Skeletal muscle satellite cell (primary cell): ENCODE measurements around the gene CD3G.

Experiments
- H3K27me3 ChIP-seq: 2 replicates; pipeline ENCODE4 v1.7.0; 2013; ENCODE audit warnings: low read length; ENCODE audit not compliant: control insufficient read depth, insufficient read depth
- H3K36me3 ChIP-seq: 2 replicates; pipeline ENCODE4 v1.7.0; 2013; ENCODE audit warnings: mild to moderate bottlenecking, control low read depth, low read length; ENCODE audit not compliant: insufficient read depth
- H3K4me1 ChIP-seq: 2 replicates; pipeline ENCODE4 v1.7.0; 2013; ENCODE audit warnings: low read length; ENCODE audit not compliant: control insufficient read depth, insufficient read depth
- H3K4me2 ChIP-seq: 2 replicates; pipeline ENCODE4 v1.7.0; 2013; ENCODE audit warnings: mild to moderate bottlenecking, low read length
- H3K4me3 ChIP-seq: 2 replicates; pipeline ENCODE4 v1.7.0; 2013; ENCODE audit warnings: low read length
- H3K9ac ChIP-seq: 2 replicates; pipeline ENCODE4 v1.7.0; 2013; ENCODE audit warnings: mild to moderate bottlenecking, low read depth, low read length, moderate library complexity
- H3K9me3 ChIP-seq: replicated peaks from 2 replicates; pipeline ENCODE4 v1.7.0; 2013; ENCODE audit warnings: mild to moderate bottlenecking, control low read depth, low read length

CD3G gene

GRCh38 chr11:118334745-118335144, 9.4 kb upstream of the CD3G start:
- peaks cover 10% of the 10 kb centered on the region for H3K27me3 ChIP-seq
- H3K9ac ChIP-seq = no peak overlapping the region
- no peaks in the 10 kb centered on the region for H3K9me3 ChIP-seq
- no peak overlapping the region for H3K4me2 ChIP-seq
- H3K4me1 ChIP-seq = no peaks in the 10 kb centered on the region
- no peaks in the 10 kb centered on the region for H3K36me3 ChIP-seq
- H3K4me3 ChIP-seq = no peak overlapping the region

DNA sequence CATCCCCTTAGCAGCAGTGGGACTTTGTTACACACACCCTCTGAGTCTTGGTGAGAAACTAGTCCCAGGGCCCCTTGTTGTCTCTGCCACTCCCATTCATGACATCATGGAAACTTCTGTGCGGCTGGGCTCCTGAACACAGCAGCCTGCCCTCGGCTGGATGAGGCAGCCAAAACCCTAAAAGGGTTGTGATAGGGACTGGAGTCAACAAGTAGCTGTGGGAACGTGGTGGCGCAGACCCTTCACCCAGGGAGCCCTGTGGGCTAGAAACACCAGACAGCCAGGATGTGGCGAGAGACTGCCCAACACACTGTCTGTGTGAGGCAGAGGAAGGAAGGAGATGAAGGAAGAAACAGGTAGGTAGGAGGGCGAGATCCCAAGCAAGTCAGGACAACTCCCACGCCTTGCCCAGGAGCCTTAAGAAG, 5.5 kb upstream of the CD3G start:
- Histone ChIP-seq H3K4me3 (no peak overlapping the region), H3K9me3 (no peaks in the 10 kb centered on the region)

GRCh38 chr11:118339281-118339961, 4.7 kb upstream of the CD3G start:
- Histone ChIP-seq H3K4me3 (no peak overlapping the region), H3K27me3 (peaks cover 30% of the 10 kb centered on the region), H3K36me3 (no peaks in the 10 kb centered on the region), H3K9me3 (no peaks in the 10 kb centered on the region), H3K4me1 (no peaks in the 10 kb centered on the region), H3K9ac (no peak overlapping the region), H3K4me2 (no peak overlapping the region)

More for the DNA sequence above, 5.5 kb upstream of the CD3G start:
- H3K36me3 ChIP-seq = no peaks in the 10 kb centered on the region
- peaks cover 27% of the 10 kb centered on the region for H3K27me3 ChIP-seq
- H3K4me1 ChIP-seq = no peaks in the 10 kb centered on the region
- no peak overlapping the region for H3K9ac ChIP-seq
- H3K4me2 ChIP-seq = no peak overlapping the region

GRCh38 chr11:118340449-118340848, 3.7 kb upstream of the CD3G start:
- Histone ChIP-seq H3K4me3 (no peak overlapping the region), H3K9ac (no peak overlapping the region), H3K36me3 (no peaks in the 10 kb centered on the region), H3K4me1 (no peaks in the 10 kb centered on the region), H3K27me3 (peaks cover 35% of the 10 kb centered on the region), H3K9me3 (no peaks in the 10 kb centered on the region), H3K4me2 (no peak overlapping the region)

DNA sequence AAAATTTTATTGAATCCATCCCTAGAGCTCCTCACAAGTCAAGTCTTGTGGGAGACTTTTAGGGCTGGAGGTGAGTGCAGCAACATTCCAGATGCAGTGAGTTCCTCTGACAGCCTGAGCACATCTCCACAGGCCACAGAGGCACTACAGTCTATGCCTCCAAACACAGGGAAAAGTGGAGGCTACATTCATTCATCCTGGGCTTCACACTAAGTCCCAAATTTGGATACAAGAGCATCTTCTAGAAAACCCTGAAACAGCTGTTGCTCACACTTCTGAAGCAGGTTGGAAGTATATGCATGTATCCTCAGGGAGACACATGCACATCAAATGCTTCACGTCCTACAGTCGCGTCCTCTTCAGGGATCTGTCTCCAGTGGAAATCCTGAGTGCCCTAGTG, 2.9 kb upstream of the CD3G start:
- no peak overlapping the region for H3K4me3 ChIP-seq
- H3K9ac ChIP-seq = no peak overlapping the region
- H3K36me3 ChIP-seq = no peaks in the 10 kb centered on the region
- no peaks in the 10 kb centered on the region for H3K4me1 ChIP-seq
- H3K4me2 ChIP-seq = no peak overlapping the region
- no peaks in the 10 kb centered on the region for H3K9me3 ChIP-seq
- H3K27me3 ChIP-seq = peaks cover 35% of the 10 kb centered on the region

DNA sequence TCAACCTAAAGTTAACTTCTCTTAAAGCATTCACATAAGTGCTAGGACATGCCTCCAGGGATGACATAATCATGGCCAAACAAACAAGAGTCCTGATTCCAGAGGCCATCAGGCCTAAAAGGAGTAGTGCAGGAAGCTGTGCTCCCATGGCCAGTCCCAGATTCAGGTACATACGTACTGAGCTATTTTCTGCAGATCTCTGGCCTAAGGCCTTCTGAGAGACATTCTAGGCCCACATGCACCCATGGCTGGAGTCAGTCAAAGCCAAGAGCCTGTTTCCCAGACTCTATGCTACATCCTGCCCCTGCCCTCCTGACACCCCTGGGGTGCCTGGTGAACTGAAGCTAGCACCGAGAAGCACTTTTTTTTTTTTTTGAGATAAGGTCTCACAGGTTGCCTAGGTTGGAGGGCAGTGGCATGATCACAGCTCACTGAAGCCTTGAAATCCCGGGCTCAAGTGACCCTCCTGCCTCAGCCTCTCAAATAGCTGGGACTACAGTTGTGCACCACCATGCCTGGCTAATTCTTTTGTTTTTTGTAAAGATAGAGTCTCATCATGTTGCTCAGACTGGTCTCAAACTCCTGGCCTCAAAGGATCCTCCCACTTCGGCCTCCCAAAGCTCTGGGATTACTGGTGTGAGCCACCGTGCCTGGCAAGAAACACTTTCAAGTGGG, 2.2 kb upstream of the CD3G start:
- Histone ChIP-seq H3K9me3 (no peaks in the 10 kb centered on the region), H3K4me1 (no peaks in the 10 kb centered on the region), H3K36me3 (no peaks in the 10 kb centered on the region), H3K27me3 (peaks cover 39% of the 10 kb centered on the region), H3K4me3 (no peak overlapping the region), H3K4me2 (no peak overlapping the region), H3K9ac (no peak overlapping the region)

- H3K9ac ChIP-seq = no peak within 1 kb of the TSS
- no peaks in the 10 kb centered on the region for H3K4me1 ChIP-seq
- H3K27me3 ChIP-seq = peaks cover 42% of the 10 kb centered on the region
- no peak within 1 kb of the TSS for H3K4me3 ChIP-seq
- no peaks in the 10 kb centered on the region for H3K9me3 ChIP-seq
- H3K36me3 ChIP-seq = no peaks in the 10 kb centered on the region
- no peak within 1 kb of the TSS for H3K4me2 ChIP-seq
These were observed 1.5 kb upstream of the CD3G start, which contains the start of gene CD3D for GRCh38 chr11:118342503-118343161. CD3D (minus strand) TSS chr11:118342705; CDS start chr11:118342607, 98 bp downstream.

DNA sequence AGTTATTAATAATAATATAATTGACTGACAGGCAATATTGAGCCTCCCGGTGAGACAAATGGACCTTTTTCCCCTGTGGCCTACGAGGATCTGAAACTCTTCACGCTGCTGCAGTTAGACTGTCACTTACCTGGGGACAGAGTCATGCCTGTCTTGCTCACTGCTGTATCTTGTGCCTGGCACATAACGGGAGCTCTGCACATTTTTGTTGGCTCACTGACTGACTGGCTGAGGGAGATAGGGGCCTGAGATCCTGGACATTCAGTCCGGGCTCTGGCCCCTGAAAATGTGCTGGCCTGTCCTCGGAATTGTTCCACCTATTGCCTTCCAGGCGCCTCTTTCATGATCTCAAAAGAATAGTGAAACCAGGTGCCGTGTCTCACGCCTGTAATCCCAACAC, 896 bp upstream of the CD3G start:
- Histone ChIP-seq H3K4me2 (no peak overlapping the region), H3K36me3 (no peaks in the 10 kb centered on the region), H3K9me3 (no peaks in the 10 kb centered on the region), H3K27me3 (peaks cover 46% of the 10 kb centered on the region), H3K4me3 (no peak overlapping the region), H3K4me1 (no peaks in the 10 kb centered on the region), H3K9ac (no peak overlapping the region)

GRCh38 chr11:118349475-118349874, 5.3 kb downstream of the CD3G start:
- no peak overlapping the region for H3K4me2 ChIP-seq

GRCh38 chr11:118353084-118353710, 9.1 kb downstream of the CD3G start:
- no peak overlapping the region for H3K4me2 ChIP-seq
- H3K36me3 ChIP-seq = no peaks in the 10 kb centered on the region

More at GRCh38 chr11:118349475-118349874, 5.3 kb downstream of the CD3G start:
- Histone ChIP-seq H3K4me1 (no peaks in the 10 kb centered on the region), H3K9ac (no peak overlapping the region), H3K36me3 (no peaks in the 10 kb centered on the region), H3K9me3 (no peaks in the 10 kb centered on the region), H3K27me3 (peaks cover 47% of the 10 kb centered on the region), H3K4me3 (no peak overlapping the region)

GRCh38 chr11:118358071-118358470, 13.9 kb downstream of the CD3G start:
- Histone ChIP-seq H3K4me2 (no peak overlapping the region), H3K4me1 (peaks cover 8% of the 10 kb centered on the region), H3K36me3 (no peaks in the 10 kb centered on the region), H3K27me3 (no peaks in the 10 kb centered on the region), H3K9ac (no peak overlapping the region), H3K9me3 (no peaks in the 10 kb centered on the region), H3K4me3 (no peak overlapping the region)

More at GRCh38 chr11:118353084-118353710, 9.1 kb downstream of the CD3G start:
- no peak overlapping the region for H3K9ac ChIP-seq
- no peak overlapping the region for H3K4me3 ChIP-seq
- H3K27me3 ChIP-seq = peaks cover 27% of the 10 kb centered on the region
- H3K9me3 ChIP-seq = no peaks in the 10 kb centered on the region
- no peaks in the 10 kb centered on the region for H3K4me1 ChIP-seq
